Measurements from ENCODE around the gene AKR1A1.

Gene AKR1A1

DNA sequence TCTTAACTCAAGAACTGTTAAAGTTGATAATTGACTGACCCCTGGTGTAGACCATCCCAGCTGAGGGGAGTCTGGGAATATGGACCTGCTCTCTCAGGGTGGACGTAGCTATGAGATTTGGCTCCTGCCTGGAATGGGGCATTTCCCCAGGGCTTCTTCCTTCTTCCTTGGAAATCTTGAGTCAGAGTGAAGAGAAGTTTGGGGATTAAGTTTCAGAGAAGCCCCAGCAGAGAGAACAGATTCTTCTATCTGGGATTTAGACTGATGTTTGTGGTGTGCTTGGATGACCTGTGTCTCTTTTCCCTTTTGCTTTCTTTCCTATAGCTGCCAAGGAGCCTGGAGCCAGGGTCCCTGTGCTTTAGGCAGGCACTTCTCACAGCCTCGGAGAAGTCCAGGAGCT, 13.2 kb downstream of the AKR1A1 start:
- H3K9me2 ChIP-seq (ENCODE audit: low read depth, low read length), result no peaks in the 10 kb centered on the region
- H3K36me3 ChIP-seq (ENCODE audit: insufficient read depth, low read length), result peaks cover 75% of the 10 kb centered on the region

DNA sequence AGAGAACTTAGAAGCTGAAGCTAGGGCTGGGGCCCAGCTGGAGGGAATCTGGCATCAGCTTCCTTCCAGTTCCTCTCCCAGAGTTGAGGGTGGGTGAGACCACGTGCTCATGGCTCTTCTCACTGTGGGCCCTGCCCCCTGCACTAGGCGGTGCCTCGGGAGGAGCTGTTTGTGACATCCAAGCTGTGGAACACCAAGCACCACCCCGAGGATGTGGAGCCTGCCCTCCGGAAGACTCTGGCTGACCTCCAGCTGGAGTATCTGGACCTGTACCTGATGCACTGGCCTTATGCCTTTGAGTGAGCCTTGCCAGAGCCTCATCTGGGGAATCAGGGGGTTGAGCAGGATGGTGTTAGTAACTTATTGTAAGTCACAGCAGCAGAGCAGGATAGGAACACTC, 16.1 kb downstream of the AKR1A1 start:
- Histone ChIP-seq H3K4me1 (ENCODE audit: insufficient read depth, low read length, severe bottlenecking) (no peaks in the 10 kb centered on the region), H3K9me3 (ENCODE audit: low read length) (no peaks in the 10 kb centered on the region), H3K36me3 (ENCODE audit: insufficient read depth, low read length) (peaks cover 80% of the 10 kb centered on the region), H3K27me3 (ENCODE audit: insufficient read depth, low read length) (no peaks in the 10 kb centered on the region), H4K20me1 (ENCODE audit: insufficient read depth, low read length) (no peaks in the 10 kb centered on the region), H3K9me2 (ENCODE audit: low read depth, low read length) (no peaks in the 10 kb centered on the region), H3K27ac (ENCODE audit: low read depth, low read length, poor library complexity, severe bottlenecking) (no peak overlapping the region), H3K79me2 (ENCODE audit: insufficient read depth, low read length) (no peaks in the 10 kb centered on the region), H3K4me3 (ENCODE audit: low read depth, low read length, poor library complexity, severe bottlenecking) (no peak overlapping the region), H2AFZ (ENCODE audit: low read length) (no peak overlapping the region), H3K4me2 (ENCODE audit: low read length) (no peak overlapping the region), H3F3A (ENCODE audit: insufficient read depth, low read length) (no peaks in the 10 kb centered on the region), H3K9ac (ENCODE audit: low read length) (no peak overlapping the region)
- no peak for TF ChIP-seq EZH2 (IDR thresholded peaks at IDR 0.05; ENCODE audit: borderline replicate concordance, low read length)
- no peak for TF ChIP-seq CTCF (IDR thresholded peaks at IDR 0.05; ENCODE audit: low read length)

More for the DNA sequence above, 13.2 kb downstream of the AKR1A1 start:
- Histone ChIP-seq H3K4me3 (ENCODE audit: low read depth, low read length, poor library complexity, severe bottlenecking) (no peak overlapping the region), H2AFZ (ENCODE audit: low read length) (no peak overlapping the region), H3F3A (ENCODE audit: insufficient read depth, low read length) (no peaks in the 10 kb centered on the region), H3K9ac (ENCODE audit: low read length) (no peak overlapping the region), H3K4me1 (ENCODE audit: insufficient read depth, low read length, severe bottlenecking) (no peaks in the 10 kb centered on the region), H3K9me3 (ENCODE audit: low read length) (no peaks in the 10 kb centered on the region), H3K4me2 (ENCODE audit: low read length) (no peak overlapping the region), H3K27ac (ENCODE audit: low read depth, low read length, poor library complexity, severe bottlenecking) (no peak overlapping the region), H3K27me3 (ENCODE audit: insufficient read depth, low read length) (no peaks in the 10 kb centered on the region), H4K20me1 (ENCODE audit: insufficient read depth, low read length) (no peaks in the 10 kb centered on the region), H3K79me2 (ENCODE audit: insufficient read depth, low read length) (peaks cover under 1% of the 10 kb centered on the region; the same call in 1 of the 2 replicates)
- no peak for TF ChIP-seq CTCF (IDR thresholded peaks at IDR 0.05; ENCODE audit: low read length)
- TF ChIP-seq EZH2 (IDR thresholded peaks at IDR 0.05; ENCODE audit: borderline replicate concordance, low read length), result no peak

DNA sequence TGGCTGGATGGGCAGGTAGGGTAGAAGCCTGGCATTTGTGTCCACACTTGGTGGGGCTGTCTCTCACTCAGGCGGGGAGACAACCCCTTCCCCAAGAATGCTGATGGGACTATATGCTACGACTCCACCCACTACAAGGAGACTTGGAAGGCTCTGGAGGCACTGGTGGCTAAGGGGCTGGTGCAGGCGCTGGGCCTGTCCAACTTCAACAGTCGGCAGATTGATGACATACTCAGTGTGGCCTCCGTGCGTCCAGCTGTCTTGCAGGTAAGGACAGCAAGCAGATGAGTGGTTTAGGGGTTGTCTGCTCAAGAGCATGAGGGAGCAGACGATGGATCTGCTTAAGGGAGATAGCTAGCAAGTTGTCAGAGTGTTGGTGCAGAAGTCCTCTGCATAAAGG, 17.3 kb downstream of the AKR1A1 start:
- H3K9me2 ChIP-seq (ENCODE audit: low read depth, low read length), result no peaks in the 10 kb centered on the region
- no peak overlapping the region for H3K4me3 ChIP-seq (ENCODE audit: low read depth, low read length, poor library complexity, severe bottlenecking)
- H3K9me3 ChIP-seq (ENCODE audit: low read length), result no peaks in the 10 kb centered on the region
- no peak overlapping the region for H3K27ac ChIP-seq (ENCODE audit: low read depth, low read length, poor library complexity, severe bottlenecking)
- peaks cover 71% of the 10 kb centered on the region for H3K36me3 ChIP-seq (ENCODE audit: insufficient read depth, low read length)
- no peak overlapping the region for H3K9ac ChIP-seq (ENCODE audit: low read length)
- TF ChIP-seq CTCF (IDR thresholded peaks at IDR 0.05; ENCODE audit: low read length), result no peak
- TF ChIP-seq EZH2 (IDR thresholded peaks at IDR 0.05; ENCODE audit: borderline replicate concordance, low read length), result no peak
- H3K4me2 ChIP-seq (ENCODE audit: low read length), result no peak overlapping the region
- no peak overlapping the region for H2AFZ ChIP-seq (ENCODE audit: low read length)
- no peaks in the 10 kb centered on the region for H4K20me1 ChIP-seq (ENCODE audit: insufficient read depth, low read length)
- H3F3A ChIP-seq (ENCODE audit: insufficient read depth, low read length), result no peaks in the 10 kb centered on the region
- H3K27me3 ChIP-seq (ENCODE audit: insufficient read depth, low read length), result no peaks in the 10 kb centered on the region
- no peaks in the 10 kb centered on the region for H3K79me2 ChIP-seq (ENCODE audit: insufficient read depth, low read length)
- no peaks in the 10 kb centered on the region for H3K4me1 ChIP-seq (ENCODE audit: insufficient read depth, low read length, severe bottlenecking)

All from OCI-LY1 (cell line).